ENCODE measurements around the gene CXXC5. TPM values are rescaled to one million over a fixed set of nuclear protein-coding genes. Genes with fewer than 3 reads are reported as not detected.

Gene CXXC5
- total and polyA plus RNA-seq, 4 donors: 21.2 to 75.8 (median 35.8) TPM

DNA sequence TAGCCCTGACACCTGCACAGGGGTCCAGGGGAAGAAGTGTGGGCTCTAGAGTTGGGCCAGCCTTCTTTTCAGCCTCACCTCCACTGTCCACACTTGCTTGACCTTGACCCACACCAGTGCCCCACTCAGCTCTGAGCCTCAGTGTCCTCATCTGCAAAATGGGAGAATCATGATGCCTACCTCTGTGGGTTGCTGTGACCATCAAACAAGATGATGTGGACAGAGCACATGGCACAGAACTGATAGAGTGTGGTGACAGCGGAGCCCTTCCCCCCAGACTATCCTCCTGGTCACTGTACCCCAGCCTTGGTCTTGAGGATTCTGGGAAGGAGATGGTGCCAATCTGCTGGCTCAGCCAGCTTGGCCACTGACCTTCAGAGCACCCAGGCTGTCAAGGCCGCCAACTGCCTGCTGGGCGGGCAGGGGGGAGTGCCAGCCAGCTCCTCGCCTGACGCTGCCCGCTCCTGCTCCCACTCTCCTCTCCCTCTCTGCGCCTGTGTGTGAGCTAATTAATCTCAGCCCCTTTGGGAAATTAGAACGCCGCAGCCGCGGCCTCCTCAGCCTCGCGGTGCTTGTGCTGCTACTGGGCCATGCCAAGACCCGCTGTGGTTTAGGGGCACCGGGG is 16.7 kb downstream of the CXXC5 start:
- intact Hi-C loops (cut with DNase I): no loop called here
- no peaks in the 10 kb centered on the region for H3K4me1 ChIP-seq (ENCODE audit: control insufficient read depth in 1 of 2, insufficient read depth in 2 of 2, low read length in 2 of 2)
- H3K9me3 ChIP-seq (ENCODE audit: control insufficient read depth, low read length): no peaks in the 10 kb centered on the region
- 9 to 17% methylated on average over 15 of the region's 15 CpGs for WGBS, 2 donors
- ATAC-seq (ENCODE audit: low FRiP score): no peak
- H3K27me3 ChIP-seq (ENCODE audit: control insufficient read depth in 1 of 2, insufficient read depth in 2 of 2, low read length in 1 of 2): no peaks in the 10 kb centered on the region
- no peak overlapping the region for H3K4me3 ChIP-seq (ENCODE audit: low read length in 2 of 2)
- H3K36me3 ChIP-seq (ENCODE audit: control insufficient read depth in 1 of 2, insufficient read depth in 2 of 2, low read length in 1 of 2): no peaks in the 10 kb centered on the region
- no peak for DNase-seq
- peak overlapping the region; percentile 1 to 8 for H3K27ac ChIP-seq (ENCODE audit: low read depth in 1 of 2, low read length in 2 of 2)

DNA sequence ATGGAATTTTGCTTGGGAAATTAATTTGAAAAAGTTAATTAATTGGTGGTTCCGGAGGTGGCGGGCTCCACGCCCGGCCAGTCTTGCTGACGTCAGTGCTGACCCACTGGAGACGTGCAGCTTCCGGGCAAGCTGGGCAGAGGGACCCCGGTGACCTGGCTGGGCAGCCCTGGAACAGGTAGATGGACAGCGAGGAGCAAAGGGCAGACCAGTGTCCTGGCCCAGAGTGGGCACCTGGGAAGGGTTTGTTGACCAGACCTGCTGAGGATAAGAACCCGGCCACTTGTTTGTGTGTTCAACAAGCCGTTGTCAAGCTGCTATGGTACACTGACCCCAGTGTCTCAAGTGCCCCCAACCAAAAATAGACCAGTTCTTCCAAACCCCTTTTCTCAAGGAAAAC is 17.5 kb downstream of the CXXC5 start:
- WGBS, 2 donors: 58 to 75% methylated on average over 11 of the region's 11 CpGs
- ATAC-seq (ENCODE audit: low FRiP score) (no peak), DNase-seq (no peak)
- Histone ChIP-seq H3K27me3 (ENCODE audit: control insufficient read depth in 1 of 2, insufficient read depth in 2 of 2, low read length in 1 of 2) (no peaks in the 10 kb centered on the region), H3K4me3 (ENCODE audit: low read length in 2 of 2) (no peak overlapping the region), H3K9me3 (ENCODE audit: control insufficient read depth, low read length) (no peaks in the 10 kb centered on the region), H3K36me3 (ENCODE audit: control insufficient read depth in 1 of 2, insufficient read depth in 2 of 2, low read length in 1 of 2) (no peaks in the 10 kb centered on the region), H3K27ac (ENCODE audit: low read depth in 1 of 2, low read length in 2 of 2) (peak overlapping the region; percentile 1 to 14), H3K4me1 (ENCODE audit: control insufficient read depth in 1 of 2, insufficient read depth in 2 of 2, low read length in 2 of 2) (no peaks in the 10 kb centered on the region)
- intact Hi-C loops (cut with DNase I): no loop called here

DNA sequence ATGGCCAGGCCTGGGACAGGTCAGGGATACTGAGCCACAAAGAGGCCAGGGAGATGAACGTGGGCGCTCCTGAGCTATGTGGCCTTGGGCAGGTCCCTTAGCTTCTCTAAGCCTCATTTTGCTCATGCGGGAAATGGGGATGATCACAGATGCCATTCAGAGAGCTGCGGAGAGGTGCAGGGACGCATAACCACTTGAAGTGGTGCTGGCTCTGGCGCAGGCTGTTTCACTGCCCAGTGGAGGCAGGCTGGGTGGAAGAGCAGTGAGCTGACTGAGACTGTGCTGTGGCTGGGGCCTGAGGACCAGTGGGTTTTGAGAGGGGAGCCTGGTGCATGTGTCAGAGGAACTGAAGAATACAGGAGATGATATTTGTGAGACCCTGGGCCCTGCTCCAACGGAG is 18.4 kb downstream of the CXXC5 start:
- 64 to 66% methylated on average over 7 of the region's 7 CpGs for WGBS, 2 donors
- intact Hi-C loops (cut with DNase I): no loop called here
- no peak for ATAC-seq (ENCODE audit: low FRiP score)

DNA sequence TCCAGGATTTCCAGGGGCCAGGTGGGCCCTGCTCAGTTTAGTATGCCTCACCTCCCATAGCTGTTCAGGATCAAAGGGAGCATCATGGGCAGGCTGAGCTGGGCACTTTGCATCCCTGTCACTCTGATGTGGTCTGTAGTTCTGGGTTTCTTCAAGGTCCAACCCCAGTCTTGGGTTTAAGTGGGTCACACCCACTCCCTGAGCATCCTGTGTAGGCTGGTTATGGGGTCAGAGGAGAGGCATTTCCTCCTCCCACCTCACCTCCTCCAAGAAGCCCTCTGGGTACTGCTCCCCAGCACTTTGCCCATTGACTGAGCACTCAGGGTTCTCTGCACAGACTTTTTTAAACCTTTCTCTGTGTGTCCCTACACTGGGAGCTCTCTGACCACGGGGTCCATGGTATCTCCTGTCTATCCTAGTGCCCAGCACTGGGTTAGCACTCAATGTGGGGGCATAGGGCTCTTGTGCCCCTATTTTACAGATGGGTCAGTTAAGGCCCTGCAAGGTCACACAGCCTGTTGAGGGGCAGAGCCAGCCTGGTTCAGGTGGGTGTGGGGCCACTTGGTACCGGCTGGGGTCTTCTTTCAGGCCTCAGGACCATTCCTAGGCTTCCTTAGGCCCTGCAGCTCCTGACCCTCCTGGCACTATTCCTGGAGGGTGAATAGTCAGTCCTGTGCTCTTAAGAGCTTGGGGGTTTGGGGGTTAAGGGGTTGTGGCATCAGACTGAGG is 19.0 kb downstream of the CXXC5 start:
- intact Hi-C loops (cut with DNase I): no loop called here
- H3K4me1 ChIP-seq (ENCODE audit: control insufficient read depth in 1 of 2, insufficient read depth in 2 of 2, low read length in 2 of 2): peaks cover 0 to 6% of the 10 kb centered on the region in 2 donors
- no peak overlapping the region for H3K4me3 ChIP-seq (ENCODE audit: low read length in 2 of 2)
- no peak for DNase-seq
- WGBS, 2 donors: 79 to 91% methylated on average over 2 of the region's 2 CpGs
- H3K27me3 ChIP-seq (ENCODE audit: control insufficient read depth in 1 of 2, insufficient read depth in 2 of 2, low read length in 1 of 2): no peaks in the 10 kb centered on the region
- no peak for ATAC-seq (ENCODE audit: low FRiP score)
- H3K27ac ChIP-seq (ENCODE audit: low read depth in 1 of 2, low read length in 2 of 2): peak overlapping the region in 1 of 2 donors; percentile 64
- H3K9me3 ChIP-seq (ENCODE audit: control insufficient read depth, low read length): no peaks in the 10 kb centered on the region
- no peaks in the 10 kb centered on the region for H3K36me3 ChIP-seq (ENCODE audit: control insufficient read depth in 1 of 2, insufficient read depth in 2 of 2, low read length in 1 of 2)

More for the DNA sequence above, 18.4 kb downstream of the CXXC5 start:
- Histone ChIP-seq H3K4me3 (ENCODE audit: low read length in 2 of 2) (no peak overlapping the region), H3K9me3 (ENCODE audit: control insufficient read depth, low read length) (no peaks in the 10 kb centered on the region), H3K27ac (ENCODE audit: low read depth in 1 of 2, low read length in 2 of 2) (peak overlapping the region in 1 of 2 donors; percentile 8), H3K4me1 (ENCODE audit: control insufficient read depth in 1 of 2, insufficient read depth in 2 of 2, low read length in 2 of 2) (peaks cover 0 to 4% of the 10 kb centered on the region in 2 donors), H3K27me3 (ENCODE audit: control insufficient read depth in 1 of 2, insufficient read depth in 2 of 2, low read length in 1 of 2) (no peaks in the 10 kb centered on the region), H3K36me3 (ENCODE audit: control insufficient read depth in 1 of 2, insufficient read depth in 2 of 2, low read length in 1 of 2) (no peaks in the 10 kb centered on the region)
- DNase-seq: no peak

DNA sequence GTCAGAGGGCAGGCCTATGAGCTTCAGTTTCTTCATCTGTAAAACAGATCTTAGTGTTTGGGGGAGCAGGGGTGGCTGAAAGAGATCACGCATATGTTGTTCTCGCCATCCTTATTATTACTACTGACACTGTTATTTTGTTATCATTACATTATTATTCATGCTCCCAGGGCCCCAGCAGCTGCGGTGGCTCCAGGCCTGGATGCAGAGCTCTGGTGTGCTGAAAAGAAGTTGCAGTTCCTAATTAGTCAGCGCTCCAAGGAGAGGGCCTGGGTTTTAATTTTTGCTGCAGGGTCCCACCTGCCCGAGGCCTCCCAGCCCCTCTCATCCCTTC is 19.5 kb downstream of the CXXC5 start:
- H3K36me3 ChIP-seq (ENCODE audit: control insufficient read depth in 1 of 2, insufficient read depth in 2 of 2, low read length in 1 of 2): no peaks in the 10 kb centered on the region
- H3K4me3 ChIP-seq (ENCODE audit: low read length in 2 of 2): no peak overlapping the region
- peaks cover 0 to 6% of the 10 kb centered on the region in 2 donors for H3K4me1 ChIP-seq (ENCODE audit: control insufficient read depth in 1 of 2, insufficient read depth in 2 of 2, low read length in 2 of 2)
- WGBS, 2 donors: 8 to 19% methylated on average over 5 of the region's 5 CpGs
- intact Hi-C loops (cut with DNase I): no loop called here
- ATAC-seq (ENCODE audit: low FRiP score): no peak
- no peaks in the 10 kb centered on the region for H3K9me3 ChIP-seq (ENCODE audit: control insufficient read depth, low read length)
- H3K27me3 ChIP-seq (ENCODE audit: control insufficient read depth in 1 of 2, insufficient read depth in 2 of 2, low read length in 1 of 2): no peaks in the 10 kb centered on the region
- DNase-seq: no peak
- peak overlapping the region; percentile 92 to 93 for H3K27ac ChIP-seq (ENCODE audit: low read depth in 1 of 2, low read length in 2 of 2)

DNA sequence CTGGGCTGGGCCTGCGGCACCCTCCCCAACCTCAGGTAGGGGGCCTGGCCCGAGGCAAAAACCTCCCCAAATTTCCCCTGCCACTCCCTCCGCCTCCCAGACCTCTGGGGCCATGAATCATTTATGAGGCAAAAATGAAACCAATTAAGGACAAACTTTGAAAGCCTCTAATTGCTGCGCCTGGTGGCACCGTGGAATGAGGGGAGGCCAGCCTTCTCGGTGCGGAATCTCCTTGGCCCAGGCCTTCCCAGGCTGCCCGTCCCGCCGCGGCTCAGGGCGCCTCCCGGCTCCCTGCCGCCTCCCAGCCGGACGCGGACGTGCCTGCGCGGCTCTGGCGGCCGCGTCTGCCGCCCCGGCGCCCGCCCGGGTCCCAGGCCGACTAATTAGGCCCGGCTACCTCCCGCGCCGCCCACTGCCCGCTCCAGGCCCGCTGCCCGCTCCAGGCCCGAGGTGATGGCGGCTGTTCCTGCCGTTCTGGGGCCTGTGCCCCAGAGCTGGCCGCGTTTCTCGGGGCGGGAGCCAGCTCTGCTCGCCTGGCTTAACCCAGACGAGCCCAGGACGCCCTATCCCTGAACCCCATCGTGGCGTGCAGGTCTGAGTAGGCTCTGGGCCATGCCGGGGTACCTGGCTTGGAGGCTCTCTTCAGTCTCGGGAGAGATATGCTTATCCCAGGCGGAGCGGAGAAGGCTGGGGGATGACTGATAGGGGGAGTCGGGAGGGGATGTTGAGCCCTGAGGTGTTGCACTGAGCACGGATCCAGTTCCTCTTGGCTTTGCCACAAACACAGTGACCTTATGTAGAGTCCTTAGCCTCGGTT is 20.1 kb downstream of the CXXC5 start:
- H3K4me3 ChIP-seq (ENCODE audit: low read length in 2 of 2): no peak overlapping the region
- H3K36me3 ChIP-seq (ENCODE audit: control insufficient read depth in 1 of 2, insufficient read depth in 2 of 2, low read length in 1 of 2): no peaks in the 10 kb centered on the region
- 1 to 2% methylated on average over 54 to 55 of the region's 55 CpGs for WGBS, 2 donors
- no peaks in the 10 kb centered on the region for H3K9me3 ChIP-seq (ENCODE audit: control insufficient read depth, low read length)
- H3K4me1 ChIP-seq (ENCODE audit: control insufficient read depth in 1 of 2, insufficient read depth in 2 of 2, low read length in 2 of 2): peaks cover 0 to 6% of the 10 kb centered on the region in 2 donors
- no peaks in the 10 kb centered on the region for H3K27me3 ChIP-seq (ENCODE audit: control insufficient read depth in 1 of 2, insufficient read depth in 2 of 2, low read length in 1 of 2)
- ATAC-seq (ENCODE audit: low FRiP score) (peak; percentile 58), DNase-seq (no peak)
- H3K27ac ChIP-seq (ENCODE audit: low read depth in 1 of 2, low read length in 2 of 2): peak overlapping the region; percentile 92 to 93
- intact Hi-C loops (cut with DNase I): no loop called here

DNA sequence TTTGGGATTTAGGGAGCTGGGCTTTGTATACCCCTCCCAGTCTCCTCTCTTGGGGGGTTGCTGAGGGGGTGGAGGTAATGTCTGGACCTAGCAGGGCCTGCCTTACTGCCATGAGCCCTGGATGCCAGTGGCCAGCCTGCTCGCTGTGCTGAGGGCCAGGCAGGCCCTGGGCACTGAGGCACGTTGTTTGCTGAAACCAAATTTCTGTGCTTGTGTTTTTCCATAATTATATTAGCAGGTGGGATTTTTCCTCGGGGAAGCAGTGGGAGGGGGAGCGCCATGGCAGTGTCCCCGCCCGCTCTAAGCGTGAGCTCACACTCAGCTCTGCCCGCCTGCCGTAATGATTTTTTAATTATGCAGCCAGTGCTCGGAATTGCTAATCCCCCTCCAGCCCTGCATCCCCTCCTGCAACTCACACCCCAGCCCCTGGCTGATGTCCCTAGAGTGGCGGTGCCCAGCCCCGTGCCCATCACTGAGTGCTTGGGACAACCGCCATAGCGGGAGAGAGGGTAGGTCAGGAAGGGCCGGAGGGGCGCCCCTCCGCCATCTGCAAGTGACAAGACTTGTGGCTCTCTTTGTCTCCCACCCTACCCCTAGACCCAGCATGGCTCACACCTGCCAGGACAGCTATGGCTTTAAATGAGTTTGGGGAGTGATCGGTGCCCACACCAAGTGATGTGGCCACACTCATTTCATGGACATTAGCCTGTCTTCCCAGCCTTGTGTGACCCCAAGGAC is 20.9 kb downstream of the CXXC5 start:
- no peak overlapping the region for H3K4me3 ChIP-seq (ENCODE audit: low read length in 2 of 2)
- DNase-seq (no peak), ATAC-seq (ENCODE audit: low FRiP score) (no peak)
- WGBS, 2 donors: 54 to 59% methylated on average over 18 of the region's 18 CpGs
- H3K9me3 ChIP-seq (ENCODE audit: control insufficient read depth, low read length): no peaks in the 10 kb centered on the region
- peak overlapping the region; percentile 92 to 93 for H3K27ac ChIP-seq (ENCODE audit: low read depth in 1 of 2, low read length in 2 of 2)
- intact Hi-C loops (cut with DNase I): no loop called here
- H3K27me3 ChIP-seq (ENCODE audit: control insufficient read depth in 1 of 2, insufficient read depth in 2 of 2, low read length in 1 of 2): no peaks in the 10 kb centered on the region
- H3K4me1 ChIP-seq (ENCODE audit: control insufficient read depth in 1 of 2, insufficient read depth in 2 of 2, low read length in 2 of 2): peaks cover 0 to 6% of the 10 kb centered on the region in 2 donors
- H3K36me3 ChIP-seq (ENCODE audit: control insufficient read depth in 1 of 2, insufficient read depth in 2 of 2, low read length in 1 of 2): no peaks in the 10 kb centered on the region

DNA sequence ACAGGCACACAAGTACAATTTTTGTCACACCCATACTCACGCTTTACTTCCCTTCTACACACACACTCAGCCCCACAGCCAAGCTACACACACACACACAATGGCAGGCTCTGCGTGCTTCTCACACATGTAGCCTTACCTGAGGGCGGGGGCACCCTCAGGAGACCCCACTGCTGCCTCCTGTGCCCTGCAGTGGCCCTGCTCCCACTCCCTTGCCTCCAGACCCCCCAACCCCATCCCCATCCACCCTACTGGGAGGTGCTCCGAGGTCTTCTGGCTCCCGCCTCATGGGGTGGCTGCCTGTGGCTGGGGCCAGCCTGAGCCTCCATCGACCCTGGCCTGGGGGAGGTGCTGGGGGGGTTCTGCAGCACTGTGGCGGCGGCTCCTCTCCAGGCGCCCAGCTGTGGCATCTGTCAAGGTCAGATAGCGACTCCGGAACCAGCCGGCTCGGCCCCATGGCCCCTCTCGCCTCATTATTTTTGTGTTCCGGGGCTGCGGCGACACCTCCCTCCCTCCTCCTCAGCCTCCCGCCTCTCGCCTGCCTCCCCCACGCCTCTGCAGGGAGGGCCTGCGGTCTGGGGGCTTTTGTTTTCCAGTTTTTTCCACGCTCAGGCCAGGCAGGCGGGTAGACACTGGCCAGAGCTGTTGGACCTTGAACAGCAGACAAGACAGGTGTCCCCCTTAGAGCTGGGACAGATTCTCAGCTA is 21.7 kb downstream of the CXXC5 start:
- DNase-seq (no peak), ATAC-seq (ENCODE audit: low FRiP score) (no peak)
- 12 to 14% methylated on average over 23 of the region's 23 CpGs for whole genome bisulfite sequencing, 2 donors
- H3K27ac ChIP-seq (ENCODE audit: low read depth in 1 of 2, low read length in 2 of 2): peak overlapping the region; percentile 34 to 92
- peaks cover 0 to 6% of the 10 kb centered on the region in 2 donors for H3K4me1 ChIP-seq (ENCODE audit: control insufficient read depth in 1 of 2, insufficient read depth in 2 of 2, low read length in 2 of 2)
- no peaks in the 10 kb centered on the region for H3K9me3 ChIP-seq (ENCODE audit: control insufficient read depth, low read length)
- intact Hi-C loops (cut with DNase I): no loop called here
- H3K27me3 ChIP-seq (ENCODE audit: control insufficient read depth in 1 of 2, insufficient read depth in 2 of 2, low read length in 1 of 2): no peaks in the 10 kb centered on the region
- no peaks in the 10 kb centered on the region for H3K36me3 ChIP-seq (ENCODE audit: control insufficient read depth in 1 of 2, insufficient read depth in 2 of 2, low read length in 1 of 2)
- no peak overlapping the region for H3K4me3 ChIP-seq (ENCODE audit: low read length in 2 of 2)

Data from aorta (tissue), 5 donors.